Heart left ventricle (tissue), 16 donors: ENCODE data around the gene DHX40. TPM values are rescaled to one million over a fixed set of nuclear protein-coding genes. Genes with fewer than 3 reads are reported as not detected.
"Not testable (repeated sequence)": the region's sequence is repeated elsewhere in the genome, so short reads cannot be mapped to it uniquely, and the experiment has no call there.

Experiments
- ATAC-seq, 4 donors: fragments of 200-7000 bp; cut with Tn5 transposase; one replicate each; pipeline ENCODE4 v1.9.1; 2020 to 2022; ENCODE audit warnings: moderate library complexity in 4 of 4, mild to moderate bottlenecking in 3 of 4, moderate number of reproducible peaks in 1 of 4
- DNase-seq, 5 donors: peaks; one replicate each; pipeline ENCODE4 v3.0.0-alpha.2; 2020
- H3K27ac ChIP-seq, 12 donors: fragments of 200-600 bp; sonication (generic) in 4 of 12; one replicate each; pipeline versions ENCODE4 v1.5.0 to v1.8.0; 2016 to 2022; ENCODE audit warnings: mild to moderate bottlenecking in 2 of 12
- H3K27me3 ChIP-seq, 9 donors: fragments of 200-600 bp; sonication (generic) in 2 of 9; one replicate each; pipeline versions ENCODE4 v1.5.1 to v1.8.0; 2016 to 2022; ENCODE audit warnings: mild to moderate bottlenecking in 3 of 9
- H3K36me3 ChIP-seq, 9 donors: fragments of 200-600 bp; sonication (generic) in 2 of 9; one replicate each; pipeline versions ENCODE4 v1.5.0 to v1.8.0; 2018 to 2022; ENCODE audit warnings: mild to moderate bottlenecking in 2 of 9
- H3K4me1 ChIP-seq, 12 donors: fragments of 200-600 bp; sonication (generic) in 4 of 12; one replicate each; pipeline versions ENCODE4 v1.5.0 to v1.8.0; 2016 to 2022; ENCODE audit warnings: mild to moderate bottlenecking in 3 of 12
- H3K4me3 ChIP-seq, 12 donors: fragments of 200-600 bp; sonication (generic) in 4 of 12; one replicate each; pipeline versions ENCODE4 v1.5.0 to v1.8.0; 2017 to 2022; ENCODE audit warnings: mild to moderate bottlenecking in 9 of 12, moderate library complexity in 4 of 12
- H3K9me3 ChIP-seq, 12 donors: fragments of 200-600 bp; sonication (generic) in 4 of 12; one replicate each; pipeline versions ENCODE4 v1.5.0 to v1.8.0; 2016 to 2022; ENCODE audit warnings: mild to moderate bottlenecking in 1 of 12
- CTCF ChIP-seq, 12 donors: fragments of 200-600 bp; sonication (generic) in 4 of 12; IDR thresholded peaks; one replicate each; pipeline versions ENCODE4 v1.5.0 to v1.8.0; 2018 to 2022; ENCODE audit warnings: antibody characterized with exemption in 12 of 12, mild to moderate bottlenecking in 5 of 12
- POLR2A ChIP-seq, 2 donors: fragments of 450-650 bp; IDR thresholded peaks; one replicate each; pipeline ENCODE4 v1.6.1; 2017; ENCODE audit warnings: antibody characterized with exemption in 2 of 2, mild to moderate bottlenecking in 2 of 2, moderate library complexity in 2 of 2
- WGBS, 4 donors: extraction: QIAGEN DNeasy Blood & Tissue Kit in 2 of 4; methylation state at CpG; one replicate each; pipeline versions ENCODE4 v1.1.5 to v1.1.7; 2013 to 2018; 5-methylcytosine and 5-hydroxymethylcytosine counted together
- intact Hi-C, 10 donors: fragments of 100-400 bp; cut with DNase I; formaldehyde crosslinking; loops; one replicate each; pipeline versions ENCODE4 v1.11.1 to v1.14.2; 2022
- polyA plus RNA-seq, 2 donors: library from polyadenylated mRNA; stranded (reverse); fragments of 200-250 nt; gene quantifications; one replicate each; pipeline ENCODE4 v1.2.3, GENCODE V29; 2013
- total RNA-seq, 9 donors: library from RNA; depleted of rRNA in 2 of 9; stranded (reverse); fragments of >200 nt in 2 of 9; fragmentation: NEBNext Ultra II Directional in 3 of 9; extraction: Animal tissue kit (Norgen Biotek cat#: 25700) in 3 of 9; gene quantifications; one replicate each; pipeline versions ENCODE4 v1.1.0 to v1.2.4, GENCODE V29; 2016 to 2023
- donor health status: ischemic (EF 13 %, LVEDD 7.1; RV severe dilation, severe dysfunction).
- donor health status: healthy with polysubstance abuse.
- donor health status: DM: no; HTN: yes; CAD: no.
- donor health status: DM: no; HTN: no; CAD: no.
- donor health status: ischemic (EF 25% LVEDD 6.9; RV normal size, moderate dysfunction).
- donor health status: ischemic (EF 25% LVEDD 5.7; RV mildly dilated, moderate dysfunction).
- donor health status: healthy.
- donor health status: DM: yes; HTN: yes; CAD: no.
- donor health status: ischemic (EF 35%, LVEDD 5.7; RV mildly dilated, moderate dysfunction).
- donor health status: nonischemic (EF 11% LVEDD 7.7; RV severe dilation, severe dysfunction).
- donor health status: DM: yes; HTN: yes; CAD: no.
- donor health status: PGD.
- donor health status: ischemic (EF 29% LVEDD 5.4; RV normal size, mild dysfunction).
- donor health status: nonischemic (EF 23%, LVEDD 6.1; RV moderate dilation, normal function).

Gene DHX40
- total and polyA plus RNA-seq, 11 donors = 5.5 to 25.4 (median 21.2) TPM

GRCh38 chr17:59545942-59546341 lies 19.5 kb upstream of the DHX40 start:
- no peaks in the 10 kb centered on the region for H3K27me3 ChIP-seq
- no peaks in the 10 kb centered on the region for H3K36me3 ChIP-seq
- H3K27ac ChIP-seq = no peak overlapping the region
- no peak for TF ChIP-seq POLR2A (IDR thresholded peaks at IDR 0.05)
- no peak for TF ChIP-seq CTCF (IDR thresholded peaks at IDR 0.05)
- WGBS, 4 donors = 92 to 97% (median 95%) methylated on average over 1 of the region's 1 CpG
- intact Hi-C loops = no loop called here
- H3K9me3 ChIP-seq = no peaks in the 10 kb centered on the region
- H3K4me3 ChIP-seq = no peak overlapping the region
- peaks cover 0 to 9% (median 0%) of the 10 kb centered on the region in 12 donors for H3K4me1 ChIP-seq
- ATAC-seq = no peak
- no peak for DNase-seq

GRCh38 chr17:59547131-59547915 lies 18.1 kb upstream of the DHX40 start:
- no peaks in the 10 kb centered on the region for H3K27me3 ChIP-seq

DNA sequence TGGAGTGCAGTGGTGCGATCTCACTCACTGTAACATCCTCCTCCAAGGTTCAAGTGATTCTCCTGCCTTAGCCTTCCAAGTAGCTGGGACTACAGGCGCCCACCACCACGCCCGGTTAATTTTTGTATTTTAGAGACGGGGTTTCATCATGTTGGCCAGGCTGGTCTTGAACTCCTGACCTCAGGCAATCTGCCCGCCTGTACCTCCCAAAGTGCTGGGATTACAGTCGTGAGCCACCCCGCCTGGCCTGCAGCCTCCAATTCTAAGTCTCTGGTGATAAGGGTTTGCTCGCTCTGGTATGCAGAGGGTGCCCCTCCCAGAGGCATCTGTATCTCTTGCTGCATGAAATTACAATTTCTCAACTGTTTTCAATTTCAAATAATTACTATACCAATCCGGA lies 16.4 kb upstream of the DHX40 start:
- H3K4me1 ChIP-seq, H3K27me3 ChIP-seq, H3K27ac ChIP-seq, H3K4me3 ChIP-seq, DNase-seq, H3K9me3 ChIP-seq, intact Hi-C loops, ATAC-seq, H3K36me3 ChIP-seq: not testable (repeated sequence)
- 73 to 82% (median 78%) methylated on average over 10 of the region's 10 CpGs for WGBS, 4 donors

More at GRCh38 chr17:59547131-59547915, 18.1 kb upstream of the DHX40 start:
- H3K36me3 ChIP-seq = no peaks in the 10 kb centered on the region
- TF ChIP-seq POLR2A (IDR thresholded peaks at IDR 0.05) = no peak
- TF ChIP-seq CTCF (IDR thresholded peaks at IDR 0.05) = no peak
- H3K27ac ChIP-seq = no peak overlapping the region
- peaks cover 0 to 9% (median 0%) of the 10 kb centered on the region in 12 donors for H3K4me1 ChIP-seq
- 64 to 71% (median 69%) methylated on average over 9 of the region's 9 CpGs for WGBS, 4 donors
- no peak overlapping the region for H3K4me3 ChIP-seq
- DNase-seq (no peak), ATAC-seq (no peak)
- H3K9me3 ChIP-seq = no peaks in the 10 kb centered on the region
- intact Hi-C loops = no loop called here

GRCh38 chr17:59550703-59551102 lies 14.7 kb upstream of the DHX40 start:
- ATAC-seq (no peak), DNase-seq (no peak)
- Histone ChIP-seq H3K27me3 (no peaks in the 10 kb centered on the region), H3K9me3 (no peaks in the 10 kb centered on the region), H3K27ac (no peak overlapping the region), H3K4me1 (no peaks in the 10 kb centered on the region), H3K4me3 (no peak overlapping the region), H3K36me3 (no peaks in the 10 kb centered on the region)
- TF ChIP-seq CTCF (IDR thresholded peaks at IDR 0.05) (no peak), POLR2A (IDR thresholded peaks at IDR 0.05) (no peak)
- 93 to 95% (median 93%) methylated on average over 2 to 4 of the region's 4 CpGs for WGBS, 4 donors
- intact Hi-C loops = loop anchor here in 1 of 10 donors (10.0 kb wide), 1 partner anchor 246 kb away; no protein-coding TSS in a partner anchor
